Subcutaneous abdominal adipose tissue (tissue), 5 donors: ENCODE results near the gene KRT83.

Experiments used
- H3K27ac ChIP-seq: one replicate; pipeline ENCODE4 v1.7.0; 2013; ENCODE audit warnings: low read depth, mild to moderate bottlenecking, inconsistent platforms, low read length, moderate library complexity
- H3K27me3 ChIP-seq, 5 donors: one replicate each; pipeline ENCODE4 v1.7.0; 2013; ENCODE audit warnings: low read length in 5 of 5, inconsistent platforms in 1 of 5; ENCODE audit not compliant: control insufficient read depth in 5 of 5, insufficient read depth in 4 of 5
- H3K36me3 ChIP-seq, 5 donors: one replicate each; pipeline ENCODE4 v1.7.0; 2013; ENCODE audit warnings: low read length in 5 of 5; ENCODE audit not compliant: control insufficient read depth in 5 of 5, insufficient read depth in 5 of 5
- H3K4me1 ChIP-seq, 5 donors: one replicate each; pipeline ENCODE4 v1.7.0; 2013; ENCODE audit warnings: low read length in 5 of 5, mild to moderate bottlenecking in 3 of 5, moderate library complexity in 1 of 5; ENCODE audit not compliant: control insufficient read depth in 5 of 5, insufficient read depth in 5 of 5
- H3K4me3 ChIP-seq, 5 donors: one replicate each; pipeline ENCODE4 v1.7.0; 2013; ENCODE audit warnings: low read length in 5 of 5, low read depth in 1 of 5
- H3K9ac ChIP-seq, 5 donors: one replicate each; pipeline ENCODE4 v1.7.0; 2013; ENCODE audit warnings: low read length in 5 of 5, mild to moderate bottlenecking in 4 of 5, moderate library complexity in 3 of 5
- H3K9me3 ChIP-seq, 5 donors: one replicate each; pipeline ENCODE4 v1.7.0; 2013; ENCODE audit warnings: low read length in 5 of 5; ENCODE audit not compliant: control insufficient read depth in 5 of 5
- donor health status: healthy.
- donor health status: healthy.
- donor health status: healthy.
- donor health status: healthy.
- donor health status: healthy.

Gene KRT83

DNA sequence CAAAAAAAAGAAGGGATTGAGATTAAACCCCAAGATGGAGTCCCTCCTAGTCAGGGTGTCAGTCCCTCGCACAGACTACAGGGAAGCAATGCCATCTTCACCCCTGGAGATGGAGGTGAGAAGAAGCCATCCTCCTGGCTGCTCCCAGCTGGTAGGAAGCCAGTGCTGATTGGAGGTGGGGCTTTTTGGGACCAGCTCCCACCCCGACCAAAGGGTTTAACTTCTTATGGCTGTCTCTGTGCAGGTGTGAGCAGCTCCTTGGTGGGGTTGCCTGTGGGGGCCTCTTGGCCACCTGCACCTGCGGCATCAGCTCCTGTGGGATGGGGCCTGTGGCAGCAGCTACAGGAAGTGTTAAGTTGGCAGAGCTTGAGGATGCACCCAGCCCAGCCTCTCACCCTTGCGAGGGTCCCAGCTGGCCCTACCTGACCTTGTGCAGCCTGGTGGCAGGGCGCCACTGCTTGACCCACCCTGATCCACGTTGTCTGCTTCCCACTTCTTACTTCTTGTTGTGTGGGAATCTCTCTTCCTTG lies 50.6 kb downstream of the KRT83 start:
- H3K9ac ChIP-seq: no peak overlapping the region
- H3K9me3 ChIP-seq: no peaks in the 10 kb centered on the region
- H3K36me3 ChIP-seq: no peaks in the 10 kb centered on the region
- no peak overlapping the region for H3K4me3 ChIP-seq
- H3K27me3 ChIP-seq: peaks cover 0 to 30% (median 9%) of the 10 kb centered on the region in 5 donors
- no peak overlapping the region for H3K27ac ChIP-seq
- no peaks in the 10 kb centered on the region for H3K4me1 ChIP-seq

GRCh38 chr12:52268212-52268611 lies 53.0 kb downstream of the KRT83 start:
- Histone ChIP-seq H3K27me3 (peaks cover 0 to 15% (median 9%) of the 10 kb centered on the region in 5 donors), H3K4me3 (no peak overlapping the region), H3K9me3 (no peaks in the 10 kb centered on the region), H3K9ac (no peak overlapping the region), H3K27ac (no peak overlapping the region), H3K4me1 (no peaks in the 10 kb centered on the region), H3K36me3 (no peaks in the 10 kb centered on the region)

- H3K4me1 ChIP-seq: no peaks in the 10 kb centered on the region
- no peaks in the 10 kb centered on the region for H3K36me3 ChIP-seq
- no peak overlapping the region for H3K27ac ChIP-seq
- no peaks in the 10 kb centered on the region for H3K9me3 ChIP-seq
- no peak overlapping the region for H3K9ac ChIP-seq
- no peak overlapping the region for H3K4me3 ChIP-seq
- peaks cover 0 to 17% (median 10%) of the 10 kb centered on the region in 5 donors for H3K27me3 ChIP-seq
These were observed 53.5 kb downstream of the KRT83 start for GRCh38 chr12:52267699-52268098.

- Histone ChIP-seq H3K27ac (no peak overlapping the region), H3K9ac (no peak overlapping the region), H3K27me3 (peaks cover 0 to 20% (median 11%) of the 10 kb centered on the region in 5 donors), H3K9me3 (no peaks in the 10 kb centered on the region), H3K4me1 (no peaks in the 10 kb centered on the region), H3K4me3 (no peak overlapping the region), H3K36me3 (no peaks in the 10 kb centered on the region)
These were observed 53.9 kb downstream of the KRT83 start for GRCh38 chr12:52267266-52267665.

- H3K9ac ChIP-seq: no peak overlapping the region
- H3K4me1 ChIP-seq: no peaks in the 10 kb centered on the region
- no peak overlapping the region for H3K4me3 ChIP-seq
- no peaks in the 10 kb centered on the region for H3K9me3 ChIP-seq
- H3K27me3 ChIP-seq: peaks cover 0 to 25% (median 19%) of the 10 kb centered on the region in 5 donors
- H3K27ac ChIP-seq: no peak overlapping the region
- no peaks in the 10 kb centered on the region for H3K36me3 ChIP-seq
These were observed 54.7 kb downstream of the KRT83 start for GRCh38 chr12:52266514-52266913.

DNA sequence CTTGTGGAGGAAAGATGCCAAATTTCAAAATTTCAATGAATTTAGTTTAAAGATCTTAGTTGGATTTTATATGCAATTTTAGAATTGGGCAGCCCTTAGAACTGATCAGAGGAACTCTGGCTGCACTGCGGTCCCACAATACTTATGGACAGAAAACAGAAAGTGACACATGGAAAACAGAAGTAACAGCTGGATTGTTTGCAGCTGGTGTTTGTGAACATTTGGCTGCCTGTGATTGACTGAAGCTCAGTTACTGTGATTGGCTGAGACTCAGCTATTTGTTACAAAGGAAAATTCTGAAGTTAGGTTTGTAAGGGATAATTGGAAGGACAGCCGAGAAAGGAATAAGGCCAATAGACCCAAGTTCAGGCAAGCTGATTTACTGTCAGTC lies 56.8 kb downstream of the KRT83 start:
- no peak overlapping the region for H3K4me3 ChIP-seq
- H3K27ac ChIP-seq: no peak overlapping the region
- no peaks in the 10 kb centered on the region for H3K36me3 ChIP-seq
- H3K9me3 ChIP-seq: no peaks in the 10 kb centered on the region
- peaks cover under 1 to 25% (median 19%) of the 10 kb centered on the region in 5 donors for H3K27me3 ChIP-seq
- no peaks in the 10 kb centered on the region for H3K4me1 ChIP-seq
- no peak overlapping the region for H3K9ac ChIP-seq
